Ascending aorta (tissue), 2 donors: Measurements from ENCODE around the gene MINDY2. TPM values are rescaled to one million over a fixed set of nuclear protein-coding genes. Genes with fewer than 3 reads are reported as not detected.

Experiments
- DNase-seq, 2 donors: peaks; one replicate each; pipeline ENCODE4 v3.0.0-alpha.2; 2019; ENCODE audit warnings: low spot score in 2 of 2
- H3K27ac ChIP-seq, 2 donors: fragments of 200-600 bp; sonication (generic); one replicate each; pipeline ENCODE4 v1.5.1; 2016 to 2017; ENCODE audit warnings: mild to moderate bottlenecking in 1 of 2
- H3K27me3 ChIP-seq: fragments of 200-600 bp; sonication (generic); one replicate; pipeline ENCODE4 v1.5.1; 2017
- H3K36me3 ChIP-seq, 2 donors: fragments of 200-600 bp; sonication (generic); one replicate each; pipeline ENCODE4 v1.5.1; 2016
- H3K4me1 ChIP-seq, 2 donors: fragments of 200-600 bp; sonication (generic); one replicate each; pipeline ENCODE4 v1.5.1; 2016 to 2017; ENCODE audit warnings: mild to moderate bottlenecking in 1 of 2
- H3K4me3 ChIP-seq, 2 donors: fragments of 200-600 bp; sonication (generic); one replicate each; pipeline ENCODE4 v1.5.1; 2016 to 2017; ENCODE audit warnings: mild to moderate bottlenecking in 1 of 2
- H3K9me3 ChIP-seq, 2 donors: fragments of 200-600 bp; sonication (generic); one replicate each; pipeline ENCODE4 v1.5.1; 2016
- intact Hi-C: fragments of 100-400 bp; cut with DNase I; formaldehyde crosslinking; loops from one replicate; pipeline ENCODE4 v1.15.1; 2023
- total RNA-seq: library from RNA; depleted of rRNA; stranded (reverse); fragments of >200 nt; gene quantifications from one replicate; pipeline ENCODE4 v1.1.0, GENCODE V29; 2016
- TF ChIP-seq, protein P1 (sequence below), 3 experiments: fragments of 200-600 bp in 2 of 3; fragments of 450-650 bp in 1 of 3; sonication (generic) in 2 of 3; IDR thresholded peaks; one replicate each; pipeline ENCODE4 v1.5.1; 2016 to 2019; ENCODE audit warnings: antibody characterized with exemption in 3 of 3, mild to moderate bottlenecking in 1 of 3, moderate library complexity in 1 of 3

MINDY2 gene
- total RNA-seq, 1 donor from 2014 or later, result 10.4 TPM

- Histone ChIP-seq H3K4me1 (peaks cover 3 to 23% of the 10 kb centered on the region in 2 donors), H3K9me3 (no peaks in the 10 kb centered on the region), H3K27me3 (no peaks in the 10 kb centered on the region), H3K4me3 (no peak overlapping the region), H3K27ac (no peak overlapping the region), H3K36me3 (no peaks in the 10 kb centered on the region)
- TF ChIP-seq, protein P1, sequence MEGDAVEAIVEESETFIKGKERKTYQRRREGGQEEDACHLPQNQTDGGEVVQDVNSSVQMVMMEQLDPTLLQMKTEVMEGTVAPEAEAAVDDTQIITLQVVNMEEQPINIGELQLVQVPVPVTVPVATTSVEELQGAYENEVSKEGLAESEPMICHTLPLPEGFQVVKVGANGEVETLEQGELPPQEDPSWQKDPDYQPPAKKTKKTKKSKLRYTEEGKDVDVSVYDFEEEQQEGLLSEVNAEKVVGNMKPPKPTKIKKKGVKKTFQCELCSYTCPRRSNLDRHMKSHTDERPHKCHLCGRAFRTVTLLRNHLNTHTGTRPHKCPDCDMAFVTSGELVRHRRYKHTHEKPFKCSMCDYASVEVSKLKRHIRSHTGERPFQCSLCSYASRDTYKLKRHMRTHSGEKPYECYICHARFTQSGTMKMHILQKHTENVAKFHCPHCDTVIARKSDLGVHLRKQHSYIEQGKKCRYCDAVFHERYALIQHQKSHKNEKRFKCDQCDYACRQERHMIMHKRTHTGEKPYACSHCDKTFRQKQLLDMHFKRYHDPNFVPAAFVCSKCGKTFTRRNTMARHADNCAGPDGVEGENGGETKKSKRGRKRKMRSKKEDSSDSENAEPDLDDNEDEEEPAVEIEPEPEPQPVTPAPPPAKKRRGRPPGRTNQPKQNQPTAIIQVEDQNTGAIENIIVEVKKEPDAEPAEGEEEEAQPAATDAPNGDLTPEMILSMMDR (IDR thresholded peaks at IDR 0.05), result no peak
- intact Hi-C loops, result no loop called here
- DNase-seq, result no peak
These were observed 4.3 kb downstream of the MINDY2 start for GRCh38 chr15:58775402-58775801.

DNA sequence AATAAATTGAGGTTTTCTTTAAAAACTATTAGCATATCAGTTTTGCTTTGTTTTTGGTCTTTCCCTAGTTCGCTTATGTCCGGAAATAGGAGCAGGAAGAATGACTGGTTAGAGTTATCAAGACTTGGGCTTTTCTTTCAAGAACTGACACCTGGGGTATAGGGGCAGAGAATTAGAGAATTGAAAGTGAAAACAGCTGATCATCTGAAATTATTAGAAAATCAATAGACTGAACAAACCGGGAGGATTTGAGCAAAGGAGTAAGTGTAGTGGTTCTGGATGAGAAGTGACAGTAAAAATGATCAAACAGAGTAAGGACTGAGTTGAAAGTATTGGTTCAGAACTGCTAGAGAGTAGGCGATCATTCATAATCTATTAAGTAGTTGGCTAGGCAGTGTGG, 6.0 kb downstream of the MINDY2 start:
- H3K9me3 ChIP-seq, result no peaks in the 10 kb centered on the region
- DNase-seq, result no peak
- no peak overlapping the region for H3K27ac ChIP-seq
- intact Hi-C loops, result no loop called here
- TF ChIP-seq, protein P1 (IDR thresholded peaks at IDR 0.05), result no peak
- peaks cover 3 to 23% of the 10 kb centered on the region in 2 donors for H3K4me1 ChIP-seq
- H3K4me3 ChIP-seq, result no peak overlapping the region
- no peaks in the 10 kb centered on the region for H3K36me3 ChIP-seq
- no peaks in the 10 kb centered on the region for H3K27me3 ChIP-seq

- Histone ChIP-seq H3K27me3 (no peaks in the 10 kb centered on the region), H3K27ac (no peak overlapping the region), H3K36me3 (no peaks in the 10 kb centered on the region), H3K9me3 (no peaks in the 10 kb centered on the region), H3K4me1 (peaks cover under 1 to 8% of the 10 kb centered on the region in 2 donors), H3K4me3 (no peak overlapping the region)
- intact Hi-C loops, result no loop called here
- no peak for DNase-seq
- TF ChIP-seq, protein P1 (IDR thresholded peaks at IDR 0.05), result no peak
These were observed 8.5 kb downstream of the MINDY2 start for GRCh38 chr15:58779554-58779953.

GRCh38 chr15:58785355-58785754, 14.3 kb downstream of the MINDY2 start:
- Histone ChIP-seq H3K4me1 (peaks cover 0 to 5% of the 10 kb centered on the region in 2 donors), H3K9me3 (no peaks in the 10 kb centered on the region), H3K27ac (no peak overlapping the region), H3K27me3 (no peaks in the 10 kb centered on the region), H3K4me3 (no peak overlapping the region), H3K36me3 (peaks cover 4 to 8% of the 10 kb centered on the region in 2 donors)
- TF ChIP-seq, protein P1 (IDR thresholded peaks at IDR 0.05), result no peak
- no peak for DNase-seq
- intact Hi-C loops, result no loop called here

GRCh38 chr15:58788056-58788710, 17.1 kb downstream of the MINDY2 start:
- no peaks in the 10 kb centered on the region for H3K9me3 ChIP-seq
- no peak overlapping the region for H3K27ac ChIP-seq
- TF ChIP-seq, protein P1 (IDR thresholded peaks at IDR 0.05), result no peak
- peaks cover 4 to 8% of the 10 kb centered on the region in 2 donors for H3K36me3 ChIP-seq
- no peaks in the 10 kb centered on the region for H3K27me3 ChIP-seq
- intact Hi-C loops, result no loop called here
- H3K4me1 ChIP-seq, result no peaks in the 10 kb centered on the region
- DNase-seq, result no peak
- no peak overlapping the region for H3K4me3 ChIP-seq
